Caco-2 (cell line): ENCODE measurements around the gene EN1. TPM values are rescaled to one million over a fixed set of nuclear protein-coding genes. Genes with fewer than 3 reads are reported as not detected.

ENCODE experiments used
- BruUV-seq: library from RNA; stranded (reverse); fragments of 400-500 nt; replicated peaks from 2 replicates; lab custom pipeline; 2021; lab: Mats Ljungman, UMichigan
- CTCF ChIA-PET: fragments of 300-600 bp; sonication (Branson Sonifier 250); formaldehyde crosslinking; loops from one replicate; lab custom pipeline; 2022; ENCODE audit warnings: antibody characterized with exemption; lab: Charles Lee
- POLR2A ChIA-PET: fragments of 300-600 bp; sonication (Branson Sonifier 250); formaldehyde crosslinking; loops from one replicate; lab custom pipeline; 2022; ENCODE audit warnings: antibody characterized with exemption; lab: Charles Lee
- DNase-seq, 2 experiments: peaks; one replicate each; pipeline versions ENCODE4 v3.0.0 to v3.0.0-alpha.2; 2020 to 2022
- H3K27me3 ChIP-seq: replicated peaks from 2 replicates; pipeline ENCODE4 v1.6.0; 2011; ENCODE audit warnings: low read length; ENCODE audit not compliant: control insufficient read depth, insufficient read depth
- H3K36me3 ChIP-seq: 2 replicates; pipeline ENCODE4 v1.5.1; 2011; ENCODE audit warnings: low read length; ENCODE audit not compliant: control insufficient read depth, insufficient read depth
- H3K4me1 ChIP-seq: fragments of 250-450 bp; sonication (Bioruptor Pico); 2 replicates; pipeline ENCODE4 v1.5.1; 2020; ENCODE audit warnings: mild to moderate bottlenecking
- H3K4me3 ChIP-seq: 2 replicates; pipeline ENCODE4 v1.5.1; 2011; ENCODE audit warnings: low read depth, mild to moderate bottlenecking, control low read depth, low read length
- H3K9me3 ChIP-seq: fragments of 250-450 bp; sonication (Bioruptor Pico); 2 replicates; pipeline ENCODE4 v1.5.1; 2020; ENCODE audit warnings: mild to moderate bottlenecking, moderate library complexity
- H3K27ac Mint-ChIP-seq: one replicate; pipeline ENCODE4 v1.8.0; 2022; ENCODE audit warnings: mixed read lengths; ENCODE audit not compliant: unreplicated experiment
- H3K27me3 Mint-ChIP-seq: one replicate; pipeline ENCODE4 v1.8.0; 2022; ENCODE audit warnings: mixed read lengths; ENCODE audit not compliant: insufficient read depth, unreplicated experiment
- H3K36me3 Mint-ChIP-seq: one replicate; pipeline ENCODE4 v1.8.0; 2022; ENCODE audit warnings: mild to moderate bottlenecking, mixed read lengths; ENCODE audit not compliant: insufficient read depth, unreplicated experiment
- H3K4me1 Mint-ChIP-seq: one replicate; pipeline ENCODE4 v1.8.0; 2022; ENCODE audit warnings: low read depth, mixed read lengths; ENCODE audit not compliant: unreplicated experiment
- H3K4me3 Mint-ChIP-seq: one replicate; pipeline ENCODE4 v1.8.0; 2022; ENCODE audit warnings: mild to moderate bottlenecking, moderate library complexity, mixed read lengths; ENCODE audit not compliant: unreplicated experiment
- H3K9me3 Mint-ChIP-seq: one replicate; pipeline ENCODE4 v1.8.0; 2022; ENCODE audit warnings: mixed read lengths; ENCODE audit not compliant: unreplicated experiment
- intact Hi-C: fragments of 100-400 bp; cut with micrococcal nuclease; formaldehyde crosslinking; loops from one replicate; pipeline ENCODE4 v1.10.0; 2022; ENCODE audit not compliant: unreplicated experiment
- total RNA-seq: library from RNA; stranded (reverse); gene quantifications from 2 replicates; pipeline ENCODE4 v1.2.3, GENCODE V29; 2022
- TF ChIP-seq, protein P1 (sequence below), 2 experiments: fragments of 200-600 bp in 1 of 2; IDR thresholded peaks; 1 replicate in 1 of 2; 2 replicates in 1 of 2; pipeline versions ENCODE4 v1.5.1 to v1.8.0; 2011 to 2022; ENCODE audit warnings: antibody characterized with exemption in 1 of 2, control low read depth in 1 of 2, inconsistent platforms in 1 of 2, low read depth in 1 of 2, low read length in 1 of 2, mild to moderate bottlenecking in 1 of 2, moderate library complexity in 1 of 2; ENCODE audit not compliant: insufficient read depth in 1 of 2, severe bottlenecking in 1 of 2, unreplicated experiment in 1 of 2

Gene EN1
- total RNA-seq, 1 experiment from 2014 or later = 0.16 TPM

DNA sequence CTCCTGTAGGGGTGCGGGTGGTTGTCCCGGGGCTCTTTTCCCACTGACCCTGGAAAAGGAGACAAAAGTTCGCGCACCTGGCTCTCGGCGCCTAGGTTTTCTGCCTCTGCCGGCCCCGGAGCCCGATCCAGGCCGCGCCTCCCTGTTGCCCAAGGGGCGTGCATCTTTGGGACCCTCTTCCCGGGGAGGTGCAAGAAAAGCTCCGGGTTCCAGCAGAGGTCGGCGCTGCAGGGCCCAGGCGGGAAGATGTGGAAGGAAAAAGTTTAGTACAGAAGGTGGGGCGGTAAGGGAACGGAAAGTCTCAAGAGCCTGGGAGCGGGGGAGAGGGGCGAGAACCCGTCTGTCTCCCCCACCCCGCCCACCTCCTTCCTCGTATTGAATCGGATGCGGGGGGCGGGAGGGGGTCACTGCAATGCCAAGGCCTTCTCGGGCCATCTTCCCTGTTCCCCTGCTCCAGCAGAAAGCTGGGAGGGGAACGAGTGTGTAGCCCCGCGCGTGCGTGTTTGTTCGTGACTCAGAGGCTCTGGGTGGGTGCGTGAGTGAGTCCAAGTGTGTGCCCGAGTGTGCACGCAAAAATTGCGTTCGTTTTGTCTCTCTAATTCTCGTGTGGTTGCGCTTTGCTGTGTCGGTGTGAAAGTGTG is 6.3 kb upstream of the EN1 start:
- no peaks in the 10 kb centered on the region for H3K36me3 ChIP-seq
- peak in 1 of 2 experiments; percentile 27 for DNase-seq
- TF ChIP-seq, protein P1, sequence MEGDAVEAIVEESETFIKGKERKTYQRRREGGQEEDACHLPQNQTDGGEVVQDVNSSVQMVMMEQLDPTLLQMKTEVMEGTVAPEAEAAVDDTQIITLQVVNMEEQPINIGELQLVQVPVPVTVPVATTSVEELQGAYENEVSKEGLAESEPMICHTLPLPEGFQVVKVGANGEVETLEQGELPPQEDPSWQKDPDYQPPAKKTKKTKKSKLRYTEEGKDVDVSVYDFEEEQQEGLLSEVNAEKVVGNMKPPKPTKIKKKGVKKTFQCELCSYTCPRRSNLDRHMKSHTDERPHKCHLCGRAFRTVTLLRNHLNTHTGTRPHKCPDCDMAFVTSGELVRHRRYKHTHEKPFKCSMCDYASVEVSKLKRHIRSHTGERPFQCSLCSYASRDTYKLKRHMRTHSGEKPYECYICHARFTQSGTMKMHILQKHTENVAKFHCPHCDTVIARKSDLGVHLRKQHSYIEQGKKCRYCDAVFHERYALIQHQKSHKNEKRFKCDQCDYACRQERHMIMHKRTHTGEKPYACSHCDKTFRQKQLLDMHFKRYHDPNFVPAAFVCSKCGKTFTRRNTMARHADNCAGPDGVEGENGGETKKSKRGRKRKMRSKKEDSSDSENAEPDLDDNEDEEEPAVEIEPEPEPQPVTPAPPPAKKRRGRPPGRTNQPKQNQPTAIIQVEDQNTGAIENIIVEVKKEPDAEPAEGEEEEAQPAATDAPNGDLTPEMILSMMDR (IDR thresholded peaks at IDR 0.05; ENCODE audit: insufficient read depth in 1 of 2, low read depth in 1 of 2, low read length in 1 of 2, severe bottlenecking in 1 of 2, unreplicated experiment in 1 of 2) = no peak
- intact Hi-C loops = no loop called here
- no peaks in the 10 kb centered on the region; the same call in 1 of the 2 replicates for H3K27me3 ChIP-seq
- CTCF ChIA-PET = no interaction called here
- H3K4me1 ChIP-seq = no peaks in the 10 kb centered on the region
- no peaks in the 10 kb centered on the region for H3K9me3 ChIP-seq
- Mint-ChIP-seq H3K9me3 (no peaks in the 10 kb centered on the region), H3K4me3 (no peak overlapping the region), H3K4me1 (no peaks in the 10 kb centered on the region), H3K36me3 (no peaks in the 10 kb centered on the region), H3K27me3 (peaks cover 44% of the 10 kb centered on the region), H3K27ac (no peak overlapping the region)
- H3K4me3 ChIP-seq = no peak overlapping the region
- BruUV-seq = no TSS peak
- POLR2A ChIA-PET = no interaction called here

DNA sequence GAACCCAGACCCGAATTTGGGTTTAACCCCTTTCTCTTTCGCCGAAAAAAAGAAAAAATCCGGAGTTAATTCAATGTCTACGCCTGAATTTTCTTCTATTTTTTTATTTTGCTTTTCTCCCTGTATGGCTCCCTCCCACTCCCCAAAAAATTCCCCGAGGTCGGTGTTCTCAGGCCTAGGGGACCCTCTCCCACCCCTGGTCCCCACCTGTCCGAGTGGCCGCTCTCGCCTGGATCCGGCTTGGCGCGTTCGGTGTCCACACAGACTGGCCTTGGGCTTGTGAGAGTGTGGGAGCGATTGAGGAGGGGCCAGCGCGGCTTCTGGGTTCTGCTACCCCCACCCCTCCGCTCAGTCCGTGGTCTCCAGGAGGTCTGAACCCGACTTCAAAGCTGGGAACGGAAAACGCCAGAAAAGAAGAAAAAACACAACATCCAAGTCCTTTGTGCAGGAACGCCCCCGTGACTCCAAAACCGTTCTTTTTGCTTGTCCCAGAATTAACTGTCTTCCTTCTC is 5.7 kb upstream of the EN1 start:
- no peak overlapping the region for H3K27ac Mint-ChIP-seq
- Histone ChIP-seq H3K36me3 (no peaks in the 10 kb centered on the region), H3K27me3 (no peaks in the 10 kb centered on the region; the same call in 1 of the 2 replicates), H3K4me1 (no peaks in the 10 kb centered on the region), H3K4me3 (no peak overlapping the region), H3K9me3 (no peaks in the 10 kb centered on the region)
- ChIA-PET CTCF (no interaction called here), POLR2A (no interaction called here)
- intact Hi-C loops = no loop called here
- peaks cover 45% of the 10 kb centered on the region for H3K27me3 Mint-ChIP-seq
- no TSS peak for BruUV-seq
- no peaks in the 10 kb centered on the region for H3K4me1 Mint-ChIP-seq
- no peaks in the 10 kb centered on the region for H3K36me3 Mint-ChIP-seq
- TF ChIP-seq, protein P1 (IDR thresholded peaks at IDR 0.05; ENCODE audit: insufficient read depth in 1 of 2, low read depth in 1 of 2, low read length in 1 of 2, severe bottlenecking in 1 of 2, unreplicated experiment in 1 of 2) = no peak
- no peak for DNase-seq
- H3K9me3 Mint-ChIP-seq = no peaks in the 10 kb centered on the region
- H3K4me3 Mint-ChIP-seq = no peak overlapping the region

DNA sequence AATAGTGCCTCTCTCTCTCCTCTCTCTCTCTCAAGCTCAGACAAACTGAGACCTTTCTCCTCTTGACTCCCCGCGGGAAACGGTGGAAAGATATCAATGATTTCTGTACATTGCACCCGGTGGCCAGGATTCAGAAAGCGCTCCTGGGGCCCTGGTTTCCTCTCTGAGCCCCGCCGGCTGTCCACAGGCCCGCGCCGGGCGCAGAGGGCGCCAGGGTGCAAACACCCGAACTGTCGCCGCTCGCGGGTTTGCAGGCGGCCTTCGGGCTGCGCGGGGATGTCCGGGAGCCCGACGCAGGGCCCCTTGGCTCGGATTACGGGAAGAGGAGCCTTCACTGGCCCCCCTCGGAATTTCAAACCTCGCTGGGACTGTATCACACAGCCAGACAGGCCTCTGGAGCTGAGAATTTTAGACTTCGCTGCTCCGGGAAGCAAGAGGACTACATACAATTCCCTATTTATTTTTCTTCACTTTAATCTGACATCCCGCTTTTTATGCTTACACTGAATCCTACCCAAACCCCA is 5.2 kb upstream of the EN1 start:
- no peaks in the 10 kb centered on the region for H3K36me3 ChIP-seq
- DNase-seq = peak in 1 of 2 experiments; percentile 16
- H3K9me3 ChIP-seq = no peaks in the 10 kb centered on the region
- TF ChIP-seq, protein P1 (IDR thresholded peaks at IDR 0.05; ENCODE audit: insufficient read depth in 1 of 2, low read depth in 1 of 2, low read length in 1 of 2, severe bottlenecking in 1 of 2, unreplicated experiment in 1 of 2) = no peak
- BruUV-seq = no TSS peak
- Mint-ChIP-seq H3K27ac (no peak overlapping the region), H3K9me3 (no peaks in the 10 kb centered on the region), H3K4me3 (no peak overlapping the region), H3K27me3 (peaks cover 41% of the 10 kb centered on the region), H3K4me1 (no peaks in the 10 kb centered on the region), H3K36me3 (no peaks in the 10 kb centered on the region)
- ChIA-PET CTCF (no interaction called here), POLR2A (no interaction called here)
- no peaks in the 10 kb centered on the region for H3K4me1 ChIP-seq
- no peaks in the 10 kb centered on the region; the same call in 1 of the 2 replicates for H3K27me3 ChIP-seq
- intact Hi-C loops = no loop called here
- H3K4me3 ChIP-seq = no peak overlapping the region
